ENCODE results near the gene KLHL21.

The KLHL21 gene

GRCh38 chr1:6554031-6554906 is 48.4 kb downstream of the KLHL21 start, which contains the start of gene NOL9:
Gene NOL9 (minus strand): TSS chr1:6554513. CDS start chr1:6554502, 11 bp downstream.
- peak; percentile 99 for ATAC-seq (replicated peaks)
- peak within 1 kb of the TSS; percentile 80 to 84 for H3K4me3 Mint-ChIP-seq

GRCh38 chr1:6547301-6547700 is 55.4 kb downstream of the KLHL21 start:
- Mint-ChIP-seq H3K36me3 (peaks cover 30 to 31% of the 10 kb centered on the region in 2 donors), H3K4me1 (peaks cover 18 to 30% of the 10 kb centered on the region in 2 donors), H3K9me3 (no peaks in the 10 kb centered on the region), H3K4me3 (no peak overlapping the region), H3K27me3 (no peaks in the 10 kb centered on the region), H3K27ac (no peak overlapping the region)
- DNase-seq (no peak), ATAC-seq (replicated peaks) (no peak)

More at GRCh38 chr1:6554031-6554906, 48.4 kb downstream of the KLHL21 start, which contains the start of gene NOL9:
- Mint-ChIP-seq H3K4me1 (peaks cover 9 to 27% of the 10 kb centered on the region in 2 donors), H3K36me3 (peaks cover 4 to 6% of the 10 kb centered on the region in 2 donors), H3K27me3 (no peaks in the 10 kb centered on the region), H3K27ac (peak within 1 kb of the TSS; percentile 88), H3K9me3 (no peaks in the 10 kb centered on the region)
- peak; percentile 95 for DNase-seq

- Mint-ChIP-seq H3K4me3 (no peak overlapping the region), H3K9me3 (no peaks in the 10 kb centered on the region), H3K36me3 (peaks cover 31 to 32% of the 10 kb centered on the region in 2 donors), H3K27ac (no peak overlapping the region), H3K27me3 (no peaks in the 10 kb centered on the region), H3K4me1 (peaks cover 16 to 24% of the 10 kb centered on the region in 2 donors)
- no peak for ATAC-seq (replicated peaks)
- no peak for DNase-seq
Measured at GRCh38 chr1:6546326-6546725, 56.3 kb downstream of the KLHL21 start.

- ATAC-seq (replicated peaks) (no peak), DNase-seq (no peak)
- no peaks in the 10 kb centered on the region for H3K9me3 Mint-ChIP-seq
- peaks cover 35 to 37% of the 10 kb centered on the region in 2 donors for H3K36me3 Mint-ChIP-seq
- no peaks in the 10 kb centered on the region for H3K27me3 Mint-ChIP-seq
- peaks cover 16 to 24% of the 10 kb centered on the region in 2 donors for H3K4me1 Mint-ChIP-seq
- no peak overlapping the region for H3K27ac Mint-ChIP-seq
- no peak overlapping the region for H3K4me3 Mint-ChIP-seq
Measured at GRCh38 chr1:6545276-6546112, 57.2 kb downstream of the KLHL21 start.

GRCh38 chr1:6544831-6545230 is 57.8 kb downstream of the KLHL21 start:
- no peaks in the 10 kb centered on the region for H3K9me3 Mint-ChIP-seq
- no peak for ATAC-seq (replicated peaks)

More at GRCh38 chr1:6544831-6545230, 57.8 kb downstream of the KLHL21 start:
- no peak for DNase-seq
- Mint-ChIP-seq H3K4me1 (peaks cover 16 to 24% of the 10 kb centered on the region in 2 donors), H3K4me3 (no peak overlapping the region), H3K27ac (no peak overlapping the region), H3K27me3 (no peaks in the 10 kb centered on the region), H3K36me3 (peaks cover 35 to 36% of the 10 kb centered on the region in 2 donors)

Measured in stimulated activated naive B cell treated with anti-CD40 and anti-IgM and Interleukin-4, amounts not matched to agents 10 μg/mL and 1 μg/mL and 100 μg/mL, for 72 hours (primary cell).